Calu3 (cell line): ENCODE results near the gene SHROOM4. TPM values are rescaled to one million over a fixed set of nuclear protein-coding genes. Genes with fewer than 3 reads are reported as not detected.

ENCODE experiments used
- BruUV-seq: library from RNA; stranded (reverse); fragments of 400-500 nt; replicated peaks from 2 replicates; lab custom pipeline; 2021; lab: Mats Ljungman, UMichigan
- CTCF ChIA-PET: fragments of 300-600 bp; sonication (Branson Sonifier 250); formaldehyde crosslinking; loops from one replicate; lab custom pipeline; 2022; ENCODE audit warnings: antibody characterized with exemption; lab: Charles Lee
- DNase-seq: peaks from one replicate; pipeline ENCODE4 v3.0.0; 2022
- H3K27ac Mint-ChIP-seq: one replicate; pipeline ENCODE4 v1.8.0; 2022; ENCODE audit warnings: mixed read lengths; ENCODE audit not compliant: unreplicated experiment
- H3K27me3 Mint-ChIP-seq: one replicate; pipeline ENCODE4 v1.8.0; 2022; ENCODE audit warnings: mixed read lengths; ENCODE audit not compliant: unreplicated experiment
- H3K36me3 Mint-ChIP-seq: one replicate; pipeline ENCODE4 v1.8.0; 2022; ENCODE audit warnings: mild to moderate bottlenecking, moderate library complexity, mixed read lengths; ENCODE audit not compliant: insufficient read depth, unreplicated experiment
- H3K4me1 Mint-ChIP-seq: one replicate; pipeline ENCODE4 v1.8.0; 2022; ENCODE audit warnings: mild to moderate bottlenecking, low read depth, mixed read lengths; ENCODE audit not compliant: unreplicated experiment
- H3K4me3 Mint-ChIP-seq: one replicate; pipeline ENCODE4 v1.8.0; 2022; ENCODE audit warnings: mild to moderate bottlenecking, low read depth, moderate library complexity, mixed read lengths; ENCODE audit not compliant: unreplicated experiment
- H3K9me3 Mint-ChIP-seq: one replicate; pipeline ENCODE4 v1.8.0; 2022; ENCODE audit warnings: low read depth, mixed read lengths; ENCODE audit not compliant: unreplicated experiment
- CTCF ChIP-seq: fragments of 200-600 bp; IDR thresholded peaks from one replicate; pipeline ENCODE4 v1.8.0; 2022; ENCODE audit warnings: antibody characterized with exemption; ENCODE audit not compliant: unreplicated experiment
- intact Hi-C: fragments of 100-400 bp; cut with micrococcal nuclease; formaldehyde crosslinking; loops from one replicate; pipeline ENCODE4 v1.10.0; 2022; ENCODE audit not compliant: unreplicated experiment
- total RNA-seq: library from RNA; stranded (reverse); gene quantifications from 2 replicates; pipeline ENCODE4 v1.2.3, GENCODE V29; 2022

The SHROOM4 gene
- total RNA-seq, 1 experiment from 2014 or later = 3.2 TPM

DNA sequence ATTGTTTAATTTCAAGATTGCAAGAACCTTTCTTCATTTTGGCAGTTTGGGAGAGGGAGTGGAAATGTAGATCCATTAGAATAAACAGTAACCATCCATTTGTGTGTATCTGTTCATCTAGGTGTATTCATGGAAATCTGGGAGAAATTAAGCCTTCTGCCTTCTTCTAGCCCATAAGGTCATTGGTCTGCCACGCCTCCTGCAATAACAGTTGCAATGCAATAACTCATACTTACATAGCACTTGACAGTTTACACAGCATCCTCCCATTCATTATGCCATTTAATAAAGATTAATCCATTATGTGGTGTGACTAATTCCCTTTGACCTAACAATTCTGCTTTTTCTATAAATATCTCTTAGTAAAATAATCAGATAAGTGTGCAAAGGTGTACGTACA lies 42.6 kb downstream of the SHROOM4 start:
- TF ChIP-seq CTCF = no peak
- DNase-seq = no peak
- CTCF ChIA-PET = no interaction called here

DNA sequence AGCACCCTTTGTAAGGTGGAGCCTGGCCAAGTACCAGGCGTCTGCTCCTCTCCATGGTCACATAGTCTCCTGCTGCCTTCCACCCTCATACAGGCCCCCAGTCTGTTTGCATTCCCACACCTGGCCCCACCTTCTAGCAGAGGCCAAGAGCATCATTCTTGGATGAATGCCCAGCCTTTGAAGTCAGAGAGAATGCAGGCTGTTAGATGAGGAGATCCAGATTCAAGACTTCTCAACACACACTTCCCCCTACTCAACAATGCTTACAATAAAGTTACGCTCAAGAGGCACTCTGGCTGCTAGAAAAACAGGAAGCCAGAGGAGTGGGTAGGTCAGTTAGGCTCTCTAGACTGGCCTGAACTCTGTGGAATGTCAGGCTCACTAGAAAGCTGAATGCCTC lies 43.3 kb downstream of the SHROOM4 start:
- CTCF ChIA-PET = no interaction called here
- no TSS peak for BruUV-seq
- Mint-ChIP-seq H3K9me3 (no peaks in the 10 kb centered on the region), H3K27me3 (no peaks in the 10 kb centered on the region), H3K4me1 (peaks cover 18% of the 10 kb centered on the region), H3K36me3 (no peaks in the 10 kb centered on the region), H3K27ac (peak overlapping the region; percentile 71), H3K4me3 (no peak overlapping the region)
- intact Hi-C loops = no loop called here
- TF ChIP-seq CTCF = no peak
- DNase-seq = peak; percentile 69

More for the DNA sequence above, 42.6 kb downstream of the SHROOM4 start:
- no peaks in the 10 kb centered on the region for H3K27me3 Mint-ChIP-seq
- intact Hi-C loops = no loop called here
- no peak overlapping the region for H3K27ac Mint-ChIP-seq
- no peak overlapping the region for H3K4me3 Mint-ChIP-seq
- H3K4me1 Mint-ChIP-seq = peaks cover 18% of the 10 kb centered on the region
- H3K9me3 Mint-ChIP-seq = no peaks in the 10 kb centered on the region
- H3K36me3 Mint-ChIP-seq = no peaks in the 10 kb centered on the region
- BruUV-seq = no TSS peak

DNA sequence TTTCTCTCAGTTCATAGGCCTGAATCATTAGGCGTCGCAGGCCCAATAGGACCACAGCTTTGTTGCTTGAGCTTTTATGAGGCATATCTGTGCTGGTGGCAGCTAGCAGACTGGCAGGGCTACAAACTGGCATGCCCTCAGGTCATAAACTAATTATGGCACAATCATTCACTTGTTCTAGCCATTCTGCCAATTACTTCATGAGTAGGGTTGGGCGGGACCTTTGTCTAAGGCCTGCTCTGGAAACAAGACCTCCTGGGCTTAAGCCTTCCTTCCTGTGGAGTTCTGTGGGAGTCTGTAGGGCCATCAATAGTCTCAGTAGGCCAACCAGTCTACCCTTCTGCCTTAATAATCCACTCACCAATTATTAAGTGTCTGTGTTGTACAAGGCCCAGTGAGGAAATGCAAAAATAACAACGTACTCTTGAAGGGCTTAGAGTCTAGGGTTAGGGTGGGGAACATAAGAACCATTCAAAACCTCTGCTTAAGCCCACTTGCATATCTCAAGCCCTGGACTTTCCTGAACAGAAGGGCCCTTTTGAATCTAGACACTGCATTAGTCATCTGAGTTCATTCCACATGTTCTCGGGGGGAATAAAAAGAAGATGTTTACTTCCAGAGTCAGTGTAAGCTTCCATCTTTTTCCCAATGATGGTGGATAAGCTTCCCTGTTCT lies 44.5 kb downstream of the SHROOM4 start:
- H3K36me3 Mint-ChIP-seq = no peaks in the 10 kb centered on the region
- intact Hi-C loops = no loop called here
- BruUV-seq = no TSS peak

DNA sequence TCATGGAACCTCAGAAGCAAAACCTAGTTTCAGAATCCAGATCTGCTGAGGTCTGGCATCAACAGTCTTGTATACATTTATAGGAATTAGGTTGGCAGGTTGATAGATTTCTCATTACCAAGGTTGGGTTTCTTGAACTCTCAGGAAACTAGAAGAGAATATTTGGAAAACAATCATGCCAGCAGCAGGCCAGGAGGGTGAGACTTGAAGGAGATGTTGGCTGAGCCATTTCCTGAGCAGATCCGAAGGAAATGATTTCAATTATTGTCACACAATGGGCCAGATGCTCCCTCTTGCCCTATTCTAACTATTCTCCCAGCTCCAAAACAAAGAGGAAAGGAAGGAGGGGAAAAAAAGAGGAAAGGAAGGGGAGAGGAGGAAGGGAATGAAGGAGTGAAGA lies 45.2 kb downstream of the SHROOM4 start:
- H3K27ac Mint-ChIP-seq = no peak overlapping the region
- H3K36me3 Mint-ChIP-seq = no peaks in the 10 kb centered on the region
- no peak for DNase-seq
- no peaks in the 10 kb centered on the region for H3K9me3 Mint-ChIP-seq
- TF ChIP-seq CTCF = no peak
- H3K27me3 Mint-ChIP-seq = no peaks in the 10 kb centered on the region
- intact Hi-C loops = no loop called here
- CTCF ChIA-PET = interaction anchor here (0.9 kb wide), 1 partner anchor 131 kb away, joined by 7 read pairs; no protein-coding TSS in a partner anchor
- peaks cover 18% of the 10 kb centered on the region for H3K4me1 Mint-ChIP-seq
- no TSS peak for BruUV-seq
- no peak overlapping the region for H3K4me3 Mint-ChIP-seq

More for the DNA sequence above, 44.5 kb downstream of the SHROOM4 start:
- TF ChIP-seq CTCF = no peak
- CTCF ChIA-PET = no interaction called here
- Mint-ChIP-seq H3K9me3 (no peaks in the 10 kb centered on the region), H3K27ac (no peak overlapping the region), H3K4me1 (peaks cover 18% of the 10 kb centered on the region), H3K27me3 (no peaks in the 10 kb centered on the region), H3K4me3 (no peak overlapping the region)
- DNase-seq = peak; percentile 36
